Motor neuron (in vitro differentiated cells): ENCODE data around the gene EHD1. TPM values are rescaled to one million over a fixed set of nuclear protein-coding genes. Genes with fewer than 3 reads are reported as not detected.

Experiments
- ATAC-seq, 8 experiments: fragments of 200-7000 bp; cut with Tn5 transposase; replicated peaks in 6 of 8; 2 replicates each; pipeline ENCODE4 v1.8.0; 2021; ENCODE audit warnings: mild to moderate bottlenecking in 8 of 8, moderate library complexity in 8 of 8
- H3K27ac ChIP-seq, 2 donors: fragments of 250-450 bp; sonication (Bioruptor Pico); 2 replicates each; pipeline ENCODE4 v1.9.0; 2021; ENCODE audit warnings: antibody characterized with exemption in 2 of 2, mild to moderate bottlenecking in 2 of 2, moderate library complexity in 1 of 2
- H3K4me1 ChIP-seq, 2 donors: fragments of 250-450 bp; sonication (Bioruptor Pico); replicated peaks in 1 of 2; 2 replicates each; pipeline ENCODE4 v1.6.1; 2021; ENCODE audit warnings: antibody characterized with exemption in 2 of 2, mild to moderate bottlenecking in 2 of 2, moderate library complexity in 1 of 2
- H3K4me3 ChIP-seq, 5 donors: fragments of 250-450 bp; sonication (Bioruptor Pico); 2 replicates each; pipeline ENCODE4 v1.9.0; 2021; ENCODE audit warnings: antibody characterized with exemption in 5 of 5, mild to moderate bottlenecking in 5 of 5, moderate library complexity in 4 of 5
- WGBS, 10 experiments: fragments of 450-650 bp; shearing (Covaris generic); methylation state at CpG; one replicate each; pipeline ENCODE4 v1.0.0; 2022; 5-methylcytosine and 5-hydroxymethylcytosine counted together
- in situ Hi-C, 9 experiments: fragments of 400-800 bp; cut with MboI; loops; one replicate each; pipeline ENCODE4 v1.15.0; 2021; ENCODE audit warnings: low sequenced_read_pairs in 9 of 9, low pct_unique_long_range_greater_than_20kb in 2 of 9; ENCODE audit not compliant: unreplicated experiment in 9 of 9
- total RNA-seq, 8 experiments: library from RNA; unstranded; fragments of 300-600 nt; gene quantifications; 2 replicates each; pipeline versions ENCODE4 v1.2.3 to v1.2.4, GENCODE V29; 2022

Gene EHD1
- total RNA-seq, 8 experiments from 2014 or later, result 20.2 to 37.2 (median 30.6) TPM

DNA sequence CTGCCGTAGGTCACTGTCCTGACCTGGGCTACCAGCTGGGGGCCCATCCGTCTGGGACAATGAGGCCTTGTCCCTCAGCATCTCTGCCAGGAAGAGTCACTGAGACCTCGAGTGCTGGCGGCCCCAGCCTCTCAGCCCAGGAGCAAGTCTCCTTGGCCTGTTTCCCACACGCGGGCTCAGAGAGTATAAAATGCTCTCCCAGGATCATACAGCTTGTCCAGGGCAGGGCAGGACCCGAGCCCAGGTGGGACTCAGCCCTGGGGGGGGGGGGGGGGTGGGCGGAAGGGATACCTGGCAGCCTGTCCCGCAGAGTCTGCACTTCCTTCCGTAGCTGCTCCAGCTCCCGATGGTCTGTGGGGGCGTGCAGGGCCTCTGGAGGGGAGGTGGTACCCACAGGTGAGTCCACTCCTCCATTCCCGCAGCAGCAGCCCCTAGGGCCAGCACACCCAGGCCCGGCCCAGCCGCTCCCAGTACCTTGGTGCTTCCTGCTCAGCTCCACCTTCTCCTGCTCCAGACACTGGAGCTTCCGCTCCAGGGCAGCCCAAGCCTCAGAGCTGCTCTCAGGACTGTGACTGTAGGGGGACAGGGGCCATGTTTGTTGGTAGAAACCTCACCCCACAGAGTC, 41.9 kb downstream of the EHD1 start:
- in situ Hi-C loops, result no loop called here
- 90 to 100% methylated on average over 2 of the region's 16 CpGs; no CpG with 5 or more reads in 8 of the 10 experiments for WGBS, 10 experiments
- Histone ChIP-seq H3K27ac (no peak overlapping the region), H3K4me3 (no peak overlapping the region), H3K4me1 (no peaks in the 10 kb centered on the region)
- no peak for ATAC-seq

DNA sequence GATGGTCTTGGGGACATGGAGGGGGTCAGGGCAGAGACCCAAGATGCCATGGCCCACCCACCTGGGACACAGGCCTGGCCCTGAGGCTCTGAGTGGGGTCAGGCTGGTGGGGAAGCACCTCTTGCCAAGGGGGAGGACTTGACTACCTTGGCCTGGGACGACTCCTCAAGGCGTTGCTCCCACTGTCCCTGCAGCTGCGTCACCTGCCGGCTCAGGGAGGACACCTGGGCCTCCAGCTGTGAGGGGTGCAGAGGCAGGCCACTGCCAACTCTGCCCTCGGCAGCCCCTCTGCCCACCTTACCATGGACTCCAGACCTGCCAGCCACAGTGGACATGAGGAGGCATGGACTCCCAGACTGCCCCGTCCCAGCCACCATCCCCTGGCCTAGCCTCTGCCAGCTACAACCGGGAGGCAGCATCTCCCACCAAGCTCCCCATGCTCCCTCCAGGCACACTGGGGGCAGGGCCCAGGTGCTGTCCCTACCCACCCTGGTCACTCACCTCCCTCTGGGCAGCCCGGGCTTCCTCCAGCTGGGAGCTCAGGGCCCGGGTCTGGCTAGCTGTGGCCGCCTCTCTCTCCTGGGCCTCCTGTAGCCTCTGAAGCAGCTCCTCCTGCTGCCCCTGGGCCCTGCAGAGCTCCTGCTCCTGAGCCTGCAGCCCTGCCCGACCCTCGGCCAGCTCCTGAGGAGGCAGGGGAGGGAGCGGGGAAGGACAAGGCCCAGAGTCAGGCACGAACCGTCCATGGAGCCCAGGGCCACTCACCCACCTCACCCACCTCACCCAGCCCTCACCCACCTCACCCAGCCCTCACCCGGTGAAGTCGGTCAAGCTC, 42.6 kb downstream of the EHD1 start:
- H3K4me1 ChIP-seq, result no peaks in the 10 kb centered on the region
- no peak overlapping the region for H3K4me3 ChIP-seq
- no peak overlapping the region for H3K27ac ChIP-seq
- ATAC-seq, result peak in 2 of 8 experiments; percentile 8 to 15
- 58 to 97% (median 73%) methylated on average over 1 to 5 of the region's 17 CpGs; no CpG with 5 or more reads in 5 of the 10 experiments for whole genome bisulfite sequencing, 10 experiments
- in situ Hi-C loops, result no loop called here

DNA sequence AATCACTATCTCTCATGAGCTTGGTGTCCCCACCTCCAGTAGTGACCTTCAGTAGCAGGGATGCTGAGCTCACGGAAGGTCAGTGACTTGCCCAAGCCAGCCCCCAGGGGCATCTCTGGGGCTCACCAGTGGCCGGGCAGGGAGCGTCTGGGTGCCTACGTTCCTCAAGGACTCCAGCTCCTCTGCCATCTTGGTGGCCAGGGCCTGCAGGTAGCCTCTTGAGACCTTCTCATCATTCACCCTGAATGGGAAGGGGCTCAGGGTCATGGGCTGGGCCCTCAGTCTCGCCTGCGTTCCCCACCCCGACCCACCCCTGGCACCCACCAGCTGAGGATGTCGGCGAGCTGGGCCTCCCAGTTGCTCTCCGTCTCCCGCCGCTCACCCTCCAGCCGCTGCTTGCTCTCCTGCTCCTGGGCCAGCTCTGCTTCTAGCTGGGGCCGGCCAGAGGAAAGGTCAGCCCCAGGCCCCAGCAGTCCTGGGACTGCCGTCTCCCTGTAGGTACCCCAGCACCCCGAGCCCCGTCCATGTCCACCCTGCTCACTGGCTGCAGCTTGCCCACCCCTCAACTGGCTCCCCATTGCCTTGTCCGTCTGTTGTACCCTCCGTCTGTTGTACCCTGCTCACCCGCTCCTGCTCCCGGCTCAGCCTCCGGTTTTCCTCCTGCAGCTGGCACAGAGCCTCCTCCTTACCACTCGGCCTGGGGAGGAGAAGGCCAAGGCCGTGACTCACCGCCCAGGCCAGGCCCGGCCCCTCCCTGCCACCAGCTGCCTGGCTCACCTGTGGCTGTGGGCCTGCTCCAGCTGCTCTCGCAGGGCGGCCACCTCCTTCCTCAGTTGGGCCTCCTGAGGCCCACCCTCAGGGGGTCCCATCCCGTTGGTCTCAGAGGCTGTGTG, 43.5 kb downstream of the EHD1 start:
- Histone ChIP-seq H3K4me3 (no peak overlapping the region), H3K4me1 (no peaks in the 10 kb centered on the region), H3K27ac (no peak overlapping the region)
- 28 to 97% (median 67%) methylated on average over 1 to 6 of the region's 29 CpGs; no CpG with 5 or more reads in 6 of the 10 experiments for WGBS, 10 experiments
- in situ Hi-C loops, result no loop called here
- peak in 3 of 8 experiments; percentile 3 to 86 (median 51) for ATAC-seq

DNA sequence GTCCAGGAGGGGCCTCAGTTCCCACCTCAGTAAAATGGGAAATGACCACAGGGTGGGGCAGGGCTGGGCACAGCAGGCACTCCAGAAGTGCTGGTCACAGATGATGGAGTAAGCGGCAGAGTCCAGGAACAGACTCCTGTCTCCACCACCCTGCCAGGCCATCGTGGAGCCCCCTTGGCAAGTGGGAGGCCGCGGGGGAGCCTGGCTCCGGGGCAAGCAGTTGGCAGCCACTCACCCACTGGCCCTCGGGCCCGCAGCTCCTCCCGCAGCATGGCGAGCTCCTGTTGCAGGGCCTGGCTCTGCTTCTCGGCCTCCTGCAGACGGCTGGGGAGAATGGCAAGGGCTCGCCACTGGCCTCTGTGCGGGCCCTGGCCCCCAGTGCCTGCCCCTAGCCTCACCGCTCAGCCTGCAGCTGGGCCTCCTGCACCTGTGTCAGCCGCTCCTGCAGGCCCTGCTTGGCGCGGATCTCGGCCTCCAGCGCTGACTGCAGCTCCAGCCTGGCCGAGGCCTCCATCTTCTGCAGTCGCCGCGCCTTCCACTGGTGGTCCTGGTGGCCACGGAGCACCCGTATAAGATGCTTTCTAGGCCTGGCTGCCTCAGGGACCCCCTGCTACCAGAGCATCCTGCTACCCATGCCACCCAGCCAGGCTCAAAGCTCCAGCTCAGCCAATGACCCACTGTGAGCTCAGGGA, 44.2 kb downstream of the EHD1 start:
- 69 to 100% (median 86%) methylated on average over 1 to 7 of the region's 25 CpGs; no CpG with 5 or more reads in 6 of the 10 experiments for WGBS, 10 experiments
- H3K4me1 ChIP-seq, result no peaks in the 10 kb centered on the region
- no peak for ATAC-seq
- H3K27ac ChIP-seq, result no peak overlapping the region
- H3K4me3 ChIP-seq, result no peak overlapping the region
- in situ Hi-C loops, result no loop called here

DNA sequence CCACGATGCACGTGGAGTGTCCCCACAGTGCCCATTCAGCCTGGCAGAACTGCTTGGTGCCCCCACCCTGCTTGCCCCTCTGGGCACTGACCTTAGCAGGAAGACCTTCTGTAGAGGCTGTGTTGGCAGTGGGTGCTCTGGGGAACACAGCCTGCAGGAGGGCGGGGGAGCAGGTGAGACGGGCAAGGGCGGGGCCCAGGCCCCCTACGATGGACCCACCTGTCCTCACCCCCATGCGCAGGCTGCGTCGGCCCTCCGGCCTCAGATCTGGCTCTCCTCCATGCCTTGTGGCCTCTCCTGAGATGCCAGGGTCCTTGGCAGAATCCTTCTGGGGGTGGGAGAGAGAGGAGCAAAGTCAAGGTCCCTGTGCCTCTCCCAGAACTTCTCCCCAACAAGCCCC, 44.9 kb downstream of the EHD1 start:
- in situ Hi-C loops, result no loop called here
- H3K4me1 ChIP-seq, result no peaks in the 10 kb centered on the region
- no peak for ATAC-seq
- 80% methylated on average over 2 of the region's 10 CpGs; no CpG with 5 or more reads in 9 of the 10 experiments for WGBS, 10 experiments
- H3K27ac ChIP-seq, result no peak overlapping the region
- H3K4me3 ChIP-seq, result no peak overlapping the region

GRCh38 chr11:64833198-64833502, 45.3 kb downstream of the EHD1 start:
- no peak overlapping the region for H3K27ac ChIP-seq
- no peak for ATAC-seq
- no peaks in the 10 kb centered on the region for H3K4me1 ChIP-seq
- WGBS, 10 experiments, result 80 to 90% methylated on average over 1 to 2 of the region's 12 CpGs; no CpG with 5 or more reads in 8 of the 10 experiments
- in situ Hi-C loops, result no loop called here
- no peak overlapping the region for H3K4me3 ChIP-seq

GRCh38 chr11:64832467-64833197, 45.8 kb downstream of the EHD1 start:
- H3K27ac ChIP-seq, result no peak overlapping the region
- in situ Hi-C loops, result no loop called here
- ATAC-seq, result no peak
- WGBS, 10 experiments, result 100% methylated on average over 1 of the region's 21 CpGs; no CpG with 5 or more reads in 9 of the 10 experiments
- H3K4me1 ChIP-seq, result no peaks in the 10 kb centered on the region
- H3K4me3 ChIP-seq, result no peak overlapping the region

DNA sequence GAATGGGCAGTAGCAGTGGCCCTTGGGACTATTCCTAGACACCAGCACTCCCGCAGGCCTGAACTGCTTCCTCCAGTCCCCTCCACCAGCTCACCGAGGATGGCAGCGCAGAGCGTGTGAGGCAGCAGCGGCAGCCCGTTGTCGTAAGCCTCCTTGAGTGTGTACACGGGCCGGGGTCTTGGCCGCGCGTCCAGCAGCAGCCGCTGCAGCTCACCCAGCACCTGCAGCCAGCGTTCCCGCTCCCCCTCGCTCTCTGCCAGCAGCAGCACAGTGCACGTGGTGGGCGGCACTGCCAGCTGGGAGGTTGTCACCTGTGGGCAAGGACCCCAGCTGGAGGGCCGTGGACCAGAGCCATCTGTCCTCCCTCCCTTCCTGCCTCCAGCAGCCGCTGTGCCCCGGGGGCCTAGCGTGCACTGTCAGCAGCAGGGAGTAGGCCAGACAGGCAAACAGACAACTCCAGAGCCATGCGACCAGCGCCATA, 47.0 kb downstream of the EHD1 start:
- Histone ChIP-seq H3K4me3 (no peak overlapping the region), H3K4me1 (no peaks in the 10 kb centered on the region), H3K27ac (no peak overlapping the region)
- WGBS, 10 experiments, result 71 to 100% (median 90%) methylated on average over 2 to 10 of the region's 24 CpGs; no CpG with 5 or more reads in 4 of the 10 experiments
- in situ Hi-C loops, result no loop called here
- peak in 2 of 8 experiments; percentile 9 to 10 for ATAC-seq

DNA sequence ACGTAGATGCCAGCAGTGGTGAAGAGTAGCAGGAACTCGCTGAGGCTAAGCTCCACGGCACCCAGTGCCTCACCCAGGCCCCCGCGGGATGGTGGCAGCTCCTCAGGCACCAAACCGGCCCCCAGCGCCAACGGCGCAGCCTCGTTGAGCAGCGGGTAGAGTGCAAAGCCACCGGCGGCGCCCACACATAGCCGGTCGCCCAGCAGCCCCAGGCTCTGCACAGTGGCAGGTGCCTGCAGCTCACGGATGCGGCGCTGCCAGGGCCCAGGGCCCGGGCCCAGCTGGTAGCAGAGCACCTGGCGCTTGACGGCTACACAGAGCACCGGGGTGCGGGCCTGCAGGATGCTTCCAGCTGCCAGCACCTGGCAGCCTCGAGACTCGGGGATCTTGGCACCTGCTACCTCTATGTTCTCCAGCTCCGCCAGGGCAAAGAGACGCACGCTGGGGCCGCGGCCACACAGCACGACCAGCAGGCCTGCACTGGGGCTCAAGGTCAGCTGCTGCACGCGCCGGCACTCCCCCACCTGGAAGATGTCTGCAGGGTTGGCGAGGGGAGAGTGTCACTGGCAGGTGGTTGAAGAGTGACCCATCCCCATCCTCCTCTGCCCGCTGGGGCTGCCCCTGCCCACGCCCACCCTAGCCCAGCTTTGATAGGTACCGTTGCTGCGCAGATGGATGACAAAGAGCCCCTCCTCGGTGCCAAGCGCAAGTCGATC, 48.7 kb downstream of the EHD1 start:
- ATAC-seq, result peak in 1 of 8 experiments; percentile 5
- H3K4me3 ChIP-seq, result no peak overlapping the region
- 20 to 86% (median 80%) methylated on average over 1 to 6 of the region's 43 CpGs; no CpG with 5 or more reads in 6 of the 10 experiments for WGBS, 10 experiments
- no peak overlapping the region for H3K27ac ChIP-seq
- in situ Hi-C loops, result no loop called here
- no peaks in the 10 kb centered on the region for H3K4me1 ChIP-seq

DNA sequence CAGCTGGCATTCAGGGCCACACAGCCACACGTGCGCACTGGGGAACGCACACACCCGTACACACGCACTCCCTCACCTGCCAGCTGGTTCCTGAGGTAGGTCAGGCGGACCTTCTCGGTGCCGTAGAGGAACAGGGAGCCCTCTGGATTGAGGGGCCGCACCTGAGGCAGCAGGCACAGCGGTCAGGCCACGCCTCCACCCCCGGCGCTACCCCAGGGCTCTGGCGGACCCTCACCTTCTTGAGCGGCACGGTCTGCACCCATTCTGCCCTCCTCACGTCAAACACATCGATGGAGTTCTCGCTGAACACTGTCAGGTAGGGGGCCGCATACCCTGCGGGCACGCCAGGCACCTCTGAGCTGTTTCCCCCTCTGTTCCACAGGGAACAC, 51.0 kb downstream of the EHD1 start:
- WGBS, 10 experiments, result 64 to 100% (median 89%) methylated on average over 1 to 6 of the region's 22 CpGs; no CpG with 5 or more reads in 5 of the 10 experiments
- in situ Hi-C loops, result no loop called here
- no peak overlapping the region for H3K4me3 ChIP-seq
- H3K27ac ChIP-seq, result no peak overlapping the region
- no peak for ATAC-seq
- H3K4me1 ChIP-seq, result no peaks in the 10 kb centered on the region

GRCh38 chr11:64826578-64827450, 51.6 kb downstream of the EHD1 start:
- Histone ChIP-seq H3K27ac (no peak overlapping the region), H3K4me1 (no peaks in the 10 kb centered on the region), H3K4me3 (no peak overlapping the region)
- no peak for ATAC-seq
- in situ Hi-C loops, result no loop called here
- 40 to 96% (median 84%) methylated on average over 1 to 14 of the region's 52 CpGs; no CpG with 5 or more reads in 6 of the 10 experiments for WGBS, 10 experiments
